SJCRH30 (cell line): ENCODE measurements around the gene CANX. TPM values are rescaled to one million over a fixed set of nuclear protein-coding genes. Genes with fewer than 3 reads are reported as not detected.
"Not testable (repeated sequence)": the region's sequence is repeated elsewhere in the genome, so short reads cannot be mapped to it uniquely, and the experiment has no call there.

ENCODE experiments used
- DNase-seq, 2 experiments: peaks; one replicate each; pipeline ENCODE4 v3.0.0-alpha.2; 2015 to 2020
- H3K27ac ChIP-seq: fragments of 250-450 bp; sonication (Bioruptor Pico); 2 replicates; pipeline ENCODE4 v1.5.1; 2020; ENCODE audit warnings: mild to moderate bottlenecking, moderate library complexity
- H3K27me3 ChIP-seq: fragments of 250-450 bp; sonication (Bioruptor Pico); 2 replicates; pipeline ENCODE4 v1.5.1; 2020; ENCODE audit warnings: mild to moderate bottlenecking, moderate library complexity
- H3K36me3 ChIP-seq: fragments of 250-450 bp; sonication (Bioruptor Pico); 2 replicates; pipeline ENCODE4 v1.5.1; 2020; ENCODE audit warnings: mild to moderate bottlenecking, moderate library complexity
- H3K4me1 ChIP-seq: fragments of 250-450 bp; sonication (Bioruptor Pico); 2 replicates; pipeline ENCODE4 v1.5.1; 2020; ENCODE audit warnings: mild to moderate bottlenecking, moderate library complexity
- H3K4me3 ChIP-seq: fragments of 250-450 bp; sonication (Bioruptor Pico); 2 replicates; pipeline ENCODE4 v1.5.1; 2020; ENCODE audit warnings: mild to moderate bottlenecking, moderate library complexity
- H3K9me3 ChIP-seq: fragments of 250-450 bp; sonication (Bioruptor Pico); replicated peaks from 2 replicates; pipeline ENCODE4 v1.5.1; 2020; ENCODE audit warnings: mild to moderate bottlenecking, moderate library complexity
- total RNA-seq: library from RNA; depleted of rRNA; stranded (reverse); fragments of >200 nt; shearing (Covaris generic); gene quantifications from 2 replicates; pipeline ENCODE4 v1.2.3, GENCODE V29; 2014

Gene CANX
- total RNA-seq, 1 experiment from 2014 or later, result 506 TPM

DNA sequence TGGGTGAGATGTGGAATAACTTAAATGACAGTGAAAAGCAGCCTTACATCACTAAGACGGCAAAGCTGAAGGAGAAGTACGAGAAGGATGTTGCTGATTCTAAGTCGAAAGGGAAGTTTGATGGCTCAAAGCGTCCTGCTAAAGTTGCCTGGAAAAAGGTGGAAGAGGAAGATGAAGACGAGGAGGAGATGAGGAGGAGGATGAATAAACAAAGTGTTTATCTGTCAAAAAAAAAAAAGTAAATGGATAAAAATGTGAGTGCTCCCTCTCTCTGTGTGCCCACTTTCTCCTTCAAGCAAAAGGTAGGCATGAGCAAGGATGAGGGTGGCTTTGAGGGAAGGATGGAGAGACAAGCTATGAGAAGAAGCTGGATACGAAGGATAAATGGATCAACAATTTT lies 4.2 kb upstream of the CANX start:
- no peak for DNase-seq
- Histone ChIP-seq H3K36me3 (no peaks in the 10 kb centered on the region), H3K4me3 (no peak overlapping the region), H3K4me1 (no peaks in the 10 kb centered on the region), H3K27me3 (no peaks in the 10 kb centered on the region), H3K27ac (no peak overlapping the region), H3K9me3 (no peaks in the 10 kb centered on the region)

DNA sequence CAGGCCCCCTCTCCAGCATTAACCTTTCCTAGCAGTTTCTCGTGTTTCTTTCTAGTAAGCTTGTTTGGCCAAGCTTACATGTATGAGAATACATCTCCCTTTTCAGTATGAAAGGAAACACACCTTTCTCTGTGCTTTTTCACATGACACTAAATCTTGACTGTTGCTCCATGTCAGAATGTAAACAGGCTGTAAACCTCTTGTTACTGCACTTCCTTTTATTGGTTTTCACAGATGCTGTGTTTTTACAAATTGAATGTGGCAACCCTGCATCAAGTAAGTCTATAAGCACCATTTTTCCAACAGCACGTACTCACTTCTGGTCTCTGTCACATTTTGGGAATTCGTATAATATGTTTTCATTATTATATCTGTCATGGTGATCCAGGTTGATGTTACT lies 2.2 kb upstream of the CANX start:
- H3K27ac ChIP-seq, result no peak overlapping the region
- H3K27me3 ChIP-seq, result no peaks in the 10 kb centered on the region
- H3K4me3 ChIP-seq, result no peak overlapping the region
- H3K36me3 ChIP-seq, result peaks cover 6% of the 10 kb centered on the region; the same call in 1 of the 2 replicates
- H3K9me3 ChIP-seq, result no peaks in the 10 kb centered on the region
- no peak for DNase-seq
- H3K4me1 ChIP-seq, result no peaks in the 10 kb centered on the region

- Histone ChIP-seq H3K36me3 (peaks cover 6% of the 10 kb centered on the region; the same call in 1 of the 2 replicates), H3K4me1 (no peaks in the 10 kb centered on the region), H3K27ac (no peak overlapping the region), H3K4me3 (no peak overlapping the region), H3K9me3 (no peaks in the 10 kb centered on the region), H3K27me3 (no peaks in the 10 kb centered on the region)
- DNase-seq, result no peak
Observed at GRCh38 chr5:179697108-179697507, 1.7 kb upstream of the CANX start.

DNA sequence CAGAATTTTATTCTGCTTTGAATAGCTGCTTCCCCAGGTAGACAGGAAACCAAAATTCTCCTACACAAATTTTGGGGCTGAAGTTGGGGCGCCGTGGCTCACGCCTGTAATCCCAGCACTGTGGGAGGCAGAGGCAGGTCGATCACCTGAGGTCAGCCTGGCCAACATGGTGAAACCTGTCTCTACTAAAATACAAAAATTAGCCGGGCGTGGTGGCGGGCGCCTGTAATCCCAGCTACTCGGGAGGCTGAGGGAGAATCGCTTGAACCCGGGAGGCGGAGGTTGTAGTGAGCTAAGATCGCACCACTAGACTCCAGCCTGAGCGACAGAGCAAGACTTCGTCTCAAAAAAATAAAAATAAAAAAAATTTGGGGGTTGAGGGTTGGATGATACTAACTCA lies 1.2 kb upstream of the CANX start:
- not testable (repeated sequence) for H3K4me1 ChIP-seq, H3K9me3 ChIP-seq, DNase-seq, H3K27me3 ChIP-seq, H3K36me3 ChIP-seq
- peak overlapping the region; percentile 90 for H3K4me3 ChIP-seq
- peak overlapping the region; percentile 88 for H3K27ac ChIP-seq

DNA sequence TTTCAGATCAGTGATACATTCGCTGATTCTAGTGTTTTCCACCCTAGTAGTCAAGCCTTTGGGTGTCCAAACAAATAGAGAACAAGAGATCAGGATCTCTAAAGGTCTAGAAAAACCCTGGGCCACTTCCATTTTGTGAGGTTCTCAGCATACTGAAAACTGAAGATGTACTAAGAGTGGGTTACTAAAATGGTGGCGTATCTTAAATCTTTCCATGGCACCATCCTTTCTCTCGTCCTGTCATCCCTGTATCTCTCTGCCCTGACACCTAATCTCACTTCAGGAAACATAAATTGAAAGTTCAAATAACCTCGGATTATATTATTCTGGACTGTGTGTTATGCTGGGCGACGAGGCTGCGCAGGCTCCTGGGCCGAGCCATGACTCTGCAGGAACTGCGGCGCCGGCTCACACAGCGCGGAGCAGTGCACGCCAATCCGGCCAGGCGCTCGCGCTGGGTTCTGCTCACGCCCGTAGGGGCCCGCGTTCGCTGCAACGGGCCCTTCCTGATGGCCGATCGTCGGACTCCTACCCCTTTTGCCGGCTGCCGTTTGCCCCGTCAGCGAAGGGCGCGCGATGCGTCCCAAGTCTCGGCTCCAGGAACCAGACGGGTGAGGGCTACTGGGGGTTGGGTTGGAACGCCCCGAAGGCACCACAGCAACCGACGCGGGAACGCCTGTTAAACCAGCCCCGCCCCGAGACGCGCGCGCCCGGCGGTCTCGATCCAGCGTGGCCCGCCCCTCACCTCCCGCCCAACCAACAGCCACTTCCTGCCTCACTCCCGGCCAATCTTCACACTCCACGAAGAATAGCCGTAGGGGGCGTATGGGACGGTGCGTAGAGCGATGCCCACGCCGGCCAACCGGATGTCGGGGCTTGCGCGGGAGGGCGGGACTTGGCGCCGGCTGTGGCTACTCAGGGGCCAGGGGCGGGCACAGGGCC lies 503 bp upstream of the CANX start:
- H3K27ac ChIP-seq, result peak overlapping the region; percentile 88
- no peaks in the 10 kb centered on the region for H3K9me3 ChIP-seq
- peak; percentile 99 for DNase-seq
- H3K4me3 ChIP-seq, result peak overlapping the region; percentile 90
- H3K4me1 ChIP-seq, result no peaks in the 10 kb centered on the region
- H3K36me3 ChIP-seq, result peaks cover 12% of the 10 kb centered on the region; the same call in 1 of the 2 replicates
- H3K27me3 ChIP-seq, result no peaks in the 10 kb centered on the region

DNA sequence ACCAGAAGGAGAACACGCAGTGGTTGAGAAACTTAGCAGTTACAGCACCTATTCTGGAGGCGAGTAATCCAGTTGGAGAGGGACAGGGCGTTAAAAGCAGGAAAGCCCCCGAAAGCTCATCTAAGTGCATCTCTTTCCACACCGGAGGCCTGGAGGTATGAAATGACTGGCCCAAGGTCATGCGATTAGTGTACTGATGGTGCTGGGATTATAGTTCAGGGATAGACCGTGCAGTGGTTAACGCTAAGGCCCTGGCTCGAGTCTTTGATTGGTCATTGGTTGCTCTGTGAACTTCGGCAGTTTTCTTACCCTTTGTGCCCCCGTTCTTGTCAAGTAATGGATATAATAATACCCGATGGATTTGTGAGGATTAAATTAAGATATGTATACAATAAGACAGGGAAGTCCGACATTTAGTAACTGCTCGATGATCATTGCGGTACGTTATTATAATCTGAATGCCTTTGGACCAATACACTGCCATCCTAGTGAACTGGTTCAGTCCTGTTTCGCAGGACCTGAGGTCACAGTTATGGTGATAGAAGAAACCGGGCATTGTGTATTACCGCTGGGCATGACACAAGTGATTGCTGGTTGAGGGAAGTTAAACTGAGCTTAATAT lies 960 bp downstream of the CANX start:
- H3K27me3 ChIP-seq, result no peaks in the 10 kb centered on the region
- peak; percentile 20 to 37 for DNase-seq
- H3K36me3 ChIP-seq, result peaks cover 24% of the 10 kb centered on the region
- H3K27ac ChIP-seq, result peak overlapping the region; percentile 86
- H3K4me3 ChIP-seq, result peak overlapping the region; percentile 90
- H3K4me1 ChIP-seq, result no peaks in the 10 kb centered on the region
- H3K9me3 ChIP-seq, result no peaks in the 10 kb centered on the region

GRCh38 chr5:179700401-179700918 lies 1.7 kb downstream of the CANX start:
- Histone ChIP-seq H3K36me3 (peaks cover 30% of the 10 kb centered on the region), H3K27ac (no peak overlapping the region), H3K9me3 (no peaks in the 10 kb centered on the region), H3K4me1 (no peaks in the 10 kb centered on the region), H3K27me3 (no peaks in the 10 kb centered on the region), H3K4me3 (peak overlapping the region; percentile 90)
- DNase-seq, result no peak

DNA sequence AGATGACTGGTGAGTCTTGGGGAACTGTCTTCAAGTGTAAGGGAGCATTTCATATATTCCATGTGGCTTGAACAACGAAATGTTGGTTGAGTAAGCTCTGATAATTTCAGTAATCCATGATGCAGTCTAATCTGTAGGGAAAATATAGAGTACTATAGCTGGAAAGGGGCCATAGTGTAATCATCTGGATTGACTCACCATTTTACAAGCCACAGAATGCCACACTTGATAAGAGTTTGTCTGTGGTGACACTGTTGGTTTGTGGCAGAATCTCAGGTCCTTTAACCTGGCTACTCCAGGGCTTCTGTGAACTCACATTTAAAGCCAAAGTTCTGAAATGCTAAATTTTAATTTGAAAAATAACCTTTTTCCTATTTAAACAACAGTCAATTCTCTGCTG lies 17.5 kb downstream of the CANX start:
- H3K27me3 ChIP-seq, result no peaks in the 10 kb centered on the region
- H3K9me3 ChIP-seq, result no peaks in the 10 kb centered on the region
- no peaks in the 10 kb centered on the region for H3K4me1 ChIP-seq
- peaks cover 92% of the 10 kb centered on the region for H3K36me3 ChIP-seq
- H3K4me3 ChIP-seq, result no peak overlapping the region
- H3K27ac ChIP-seq, result no peak overlapping the region
- DNase-seq, result no peak

DNA sequence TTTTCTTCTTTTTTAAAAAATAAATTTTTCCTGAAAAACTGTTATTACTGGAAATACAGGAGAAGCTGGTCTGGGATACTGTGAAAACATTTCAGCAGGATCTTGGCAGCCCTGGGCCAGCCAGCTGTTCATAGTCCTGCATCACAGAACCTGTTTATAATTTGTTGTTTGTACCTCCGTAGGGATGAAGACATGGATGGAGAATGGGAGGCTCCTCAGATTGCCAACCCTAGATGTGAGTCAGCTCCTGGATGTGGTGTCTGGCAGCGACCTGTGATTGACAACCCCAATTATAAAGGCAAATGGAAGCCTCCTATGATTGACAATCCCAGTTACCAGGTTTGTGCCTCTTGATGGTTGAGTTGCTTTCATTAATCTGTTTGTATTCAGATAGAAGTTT lies 21.5 kb downstream of the CANX start:
- H3K27me3 ChIP-seq, result no peaks in the 10 kb centered on the region
- H3K4me3 ChIP-seq, result no peak overlapping the region
- H3K9me3 ChIP-seq, result no peaks in the 10 kb centered on the region
- H3K36me3 ChIP-seq, result peaks cover 97% of the 10 kb centered on the region
- no peaks in the 10 kb centered on the region for H3K4me1 ChIP-seq
- H3K27ac ChIP-seq, result no peak overlapping the region
- no peak for DNase-seq

- H3K4me3 ChIP-seq, result no peak overlapping the region
- no peak overlapping the region for H3K27ac ChIP-seq
- no peaks in the 10 kb centered on the region for H3K4me1 ChIP-seq
- DNase-seq, result no peak
- no peaks in the 10 kb centered on the region for H3K27me3 ChIP-seq
- H3K9me3 ChIP-seq, result no peaks in the 10 kb centered on the region
- H3K36me3 ChIP-seq, result peaks cover 99% of the 10 kb centered on the region
Observed at GRCh38 chr5:179724163-179724562, 25.4 kb downstream of the CANX start.

- Histone ChIP-seq H3K36me3 (peaks cover 80% of the 10 kb centered on the region), H3K27ac (no peak overlapping the region), H3K27me3 (no peaks in the 10 kb centered on the region), H3K4me1 (no peaks in the 10 kb centered on the region), H3K9me3 (no peaks in the 10 kb centered on the region), H3K4me3 (no peak overlapping the region)
- DNase-seq, result no peak
Observed at GRCh38 chr5:179727106-179727505, 28.3 kb downstream of the CANX start.

DNA sequence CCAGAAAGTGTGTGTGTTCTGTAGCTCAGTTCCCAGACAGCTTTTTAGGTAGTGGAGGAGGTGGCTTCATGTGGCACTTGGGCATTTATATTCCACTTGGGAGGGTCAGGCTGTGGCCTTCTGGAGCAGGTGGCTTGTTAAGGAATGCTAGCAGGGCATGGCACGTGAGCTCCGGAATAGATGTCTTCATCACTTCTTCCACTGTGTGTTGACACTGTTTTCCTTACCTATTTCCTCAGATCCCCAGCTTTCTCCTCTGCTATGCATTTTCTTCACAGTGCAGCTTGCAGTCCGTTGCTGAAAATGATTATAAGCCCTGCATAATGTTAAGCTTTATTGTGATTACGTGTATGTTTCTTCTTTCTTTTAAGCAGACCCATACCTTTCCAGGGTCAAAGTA lies 30.5 kb downstream of the CANX start:
- Histone ChIP-seq H3K4me1 (peaks cover 5% of the 10 kb centered on the region; the same call in 1 of the 2 replicates), H3K36me3 (peaks cover 60% of the 10 kb centered on the region), H3K9me3 (no peaks in the 10 kb centered on the region), H3K27ac (no peak overlapping the region), H3K27me3 (no peaks in the 10 kb centered on the region), H3K4me3 (no peak overlapping the region)
- DNase-seq, result no peak

- H3K4me1 ChIP-seq, result peaks cover 6% of the 10 kb centered on the region; the same call in 1 of the 2 replicates
- H3K27ac ChIP-seq, result no peak overlapping the region
- peaks cover 56% of the 10 kb centered on the region for H3K36me3 ChIP-seq
- no peaks in the 10 kb centered on the region for H3K27me3 ChIP-seq
- no peaks in the 10 kb centered on the region for H3K9me3 ChIP-seq
- H3K4me3 ChIP-seq, result no peak overlapping the region
- DNase-seq, result no peak
Observed at GRCh38 chr5:179729727-179730126, 31.0 kb downstream of the CANX start.

DNA sequence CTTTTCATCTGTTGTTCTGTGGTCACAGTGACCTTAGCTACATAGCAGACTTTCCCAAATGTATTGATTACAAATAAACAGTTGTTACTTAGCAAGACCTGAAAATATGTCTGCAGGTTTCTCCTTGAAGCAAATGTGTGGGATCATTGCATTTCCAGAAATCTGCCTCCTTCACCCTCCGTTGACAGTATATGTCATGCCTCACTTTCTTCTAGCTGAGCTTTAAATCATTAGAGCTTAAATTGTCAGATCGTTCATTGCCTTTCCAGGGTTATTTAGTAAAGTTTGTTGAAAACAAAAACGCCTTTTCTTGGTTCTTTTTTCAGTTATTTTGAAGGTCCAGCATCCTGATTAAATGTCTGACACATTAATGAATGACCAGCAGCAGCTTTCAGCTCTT lies 31.6 kb downstream of the CANX start:
- H3K36me3 ChIP-seq, result peaks cover 56% of the 10 kb centered on the region
- H3K9me3 ChIP-seq, result no peaks in the 10 kb centered on the region

DNA sequence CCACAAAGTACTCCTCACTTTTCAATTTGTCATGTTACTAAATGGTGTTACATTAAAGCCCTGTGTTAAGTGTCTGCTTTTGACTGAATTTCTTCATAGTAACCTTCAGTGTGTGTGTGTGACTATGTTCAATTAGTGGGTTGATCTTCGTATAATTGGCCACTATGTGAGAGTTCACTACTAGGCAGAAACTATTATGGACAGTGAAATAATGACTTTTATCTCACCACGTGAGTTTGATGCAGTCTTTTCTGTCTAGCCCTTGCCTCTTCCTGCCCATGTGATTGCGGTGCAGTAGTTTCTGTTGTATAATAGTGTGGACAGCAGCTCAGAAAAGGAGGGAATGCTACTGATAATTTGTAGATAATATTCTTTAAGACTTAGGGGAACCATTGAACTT lies 32.1 kb downstream of the CANX start:
- Histone ChIP-seq H3K4me3 (no peak overlapping the region), H3K9me3 (no peaks in the 10 kb centered on the region), H3K4me1 (peaks cover 6% of the 10 kb centered on the region; the same call in 1 of the 2 replicates), H3K27ac (no peak overlapping the region), H3K36me3 (peaks cover 53% of the 10 kb centered on the region), H3K27me3 (no peaks in the 10 kb centered on the region)
- DNase-seq, result no peak

More for the DNA sequence above, 31.6 kb downstream of the CANX start:
- Histone ChIP-seq H3K4me1 (peaks cover 6% of the 10 kb centered on the region; the same call in 1 of the 2 replicates), H3K27me3 (no peaks in the 10 kb centered on the region), H3K4me3 (no peak overlapping the region), H3K27ac (no peak overlapping the region)
- no peak for DNase-seq
